ENCODE data around the gene ATP13A2. TPM values are rescaled to one million over a fixed set of nuclear protein-coding genes. Genes with fewer than 3 reads are reported as not detected.

The ATP13A2 gene
- polyA plus RNA-seq, 2 donors, result 26.5 to 30.7 TPM

DNA sequence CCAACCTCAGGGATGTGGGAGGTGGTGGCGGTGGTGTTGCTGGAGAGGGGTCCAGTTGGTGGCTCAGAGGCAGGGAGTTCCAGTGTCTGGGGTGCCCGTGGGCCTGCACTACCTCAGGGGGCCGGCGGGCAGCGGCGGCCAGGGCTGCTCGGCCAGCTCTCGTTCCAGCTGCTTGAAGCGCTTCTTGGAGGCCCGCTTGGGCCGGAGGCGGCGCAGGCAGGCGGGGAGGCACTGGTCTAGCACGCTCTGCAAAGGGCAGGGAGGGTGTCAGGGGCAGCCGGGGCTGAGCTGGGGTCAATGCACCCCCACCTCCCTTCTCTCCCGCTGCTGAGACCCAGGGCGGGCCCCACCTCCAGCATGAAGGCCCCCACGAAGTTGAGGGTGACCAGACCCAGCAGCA, 25.6 kb downstream of the ATP13A2 start:
- Histone ChIP-seq H3K36me3 (ENCODE audit: control insufficient read depth in 2 of 2, insufficient read depth in 2 of 2, low read length in 1 of 2) (peaks cover 10 to 39% of the 10 kb centered on the region in 2 donors), H3K4me3 (ENCODE audit: low read depth in 1 of 2, low read length in 2 of 2) (no peak overlapping the region), H3K9me3 (ENCODE audit: control insufficient read depth in 2 of 2, insufficient read depth in 1 of 2, low read depth in 1 of 2, low read length in 1 of 2) (no peaks in the 10 kb centered on the region), H3K27ac (ENCODE audit: low read depth in 2 of 2, low read length in 1 of 2) (no peak overlapping the region), H3K27me3 (ENCODE audit: control insufficient read depth in 1 of 2, insufficient read depth in 2 of 2, low read length in 2 of 2) (no peaks in the 10 kb centered on the region), H3K4me1 (ENCODE audit: control insufficient read depth in 2 of 2, insufficient read depth in 2 of 2, low read length in 1 of 2) (peaks cover 2 to 6% of the 10 kb centered on the region in 2 donors)
- 89 to 95% methylated on average over 19 of the region's 19 CpGs for WGBS, 2 donors

DNA sequence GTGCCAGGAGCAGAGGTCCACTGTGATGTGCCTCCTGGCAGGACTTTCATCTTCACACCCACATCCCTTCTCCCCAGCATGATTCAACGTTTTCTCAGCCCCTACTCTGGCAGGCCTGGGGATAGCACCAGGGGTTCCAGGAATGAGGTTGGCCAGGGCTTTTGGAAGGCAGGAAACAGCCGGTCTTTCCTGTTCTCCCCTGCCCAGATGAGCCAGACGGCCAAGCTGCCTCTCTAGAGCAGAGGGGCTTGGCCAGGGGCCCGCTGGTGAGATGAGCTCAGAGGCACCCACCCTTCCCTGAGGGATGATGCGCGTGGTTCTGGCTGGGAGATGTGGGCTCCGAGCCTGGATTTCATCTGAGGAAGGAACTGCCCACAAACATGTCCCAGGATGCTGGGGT, 27.0 kb downstream of the ATP13A2 start:
- Histone ChIP-seq H3K9me3 (ENCODE audit: control insufficient read depth in 2 of 2, insufficient read depth in 1 of 2, low read depth in 1 of 2, low read length in 1 of 2) (no peaks in the 10 kb centered on the region), H3K27me3 (ENCODE audit: control insufficient read depth in 1 of 2, insufficient read depth in 2 of 2, low read length in 2 of 2) (no peaks in the 10 kb centered on the region), H3K27ac (ENCODE audit: low read depth in 2 of 2, low read length in 1 of 2) (no peak overlapping the region), H3K4me1 (ENCODE audit: control insufficient read depth in 2 of 2, insufficient read depth in 2 of 2, low read length in 1 of 2) (peaks cover 4 to 6% of the 10 kb centered on the region in 2 donors), H3K4me3 (ENCODE audit: low read depth in 1 of 2, low read length in 2 of 2) (no peak overlapping the region), H3K36me3 (ENCODE audit: control insufficient read depth in 2 of 2, insufficient read depth in 2 of 2, low read length in 1 of 2) (peaks cover 7 to 31% of the 10 kb centered on the region in 2 donors)
- 26 to 27% methylated on average over 7 of the region's 7 CpGs for WGBS, 2 donors

DNA sequence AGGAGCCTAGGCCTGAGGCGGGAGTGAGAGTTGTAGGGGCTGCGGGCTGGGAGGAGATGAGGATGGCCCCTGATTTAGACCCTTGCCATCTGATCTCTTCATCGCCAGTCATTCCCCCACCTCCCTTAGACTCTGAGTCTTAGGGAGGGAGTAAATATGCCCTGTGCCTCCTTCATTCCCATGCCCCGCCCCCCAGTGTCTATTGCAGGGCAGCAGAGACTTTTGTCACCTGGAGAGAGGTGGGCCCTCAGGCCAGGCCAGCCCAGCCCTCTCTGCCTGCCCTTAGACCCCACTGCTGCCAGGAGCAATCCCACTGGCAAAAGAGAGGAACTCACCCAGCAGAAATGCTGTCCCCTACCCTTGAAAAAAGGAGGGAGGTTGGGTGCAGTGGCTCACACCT, 28.1 kb downstream of the ATP13A2 start:
- Histone ChIP-seq H3K9me3 (ENCODE audit: control insufficient read depth in 2 of 2, insufficient read depth in 1 of 2, low read depth in 1 of 2, low read length in 1 of 2) (no peaks in the 10 kb centered on the region), H3K4me1 (ENCODE audit: control insufficient read depth in 2 of 2, insufficient read depth in 2 of 2, low read length in 1 of 2) (peaks cover 4 to 10% of the 10 kb centered on the region in 2 donors), H3K27ac (ENCODE audit: low read depth in 2 of 2, low read length in 1 of 2) (no peak overlapping the region), H3K4me3 (ENCODE audit: low read depth in 1 of 2, low read length in 2 of 2) (no peak overlapping the region), H3K27me3 (ENCODE audit: control insufficient read depth in 1 of 2, insufficient read depth in 2 of 2, low read length in 2 of 2) (no peaks in the 10 kb centered on the region), H3K36me3 (ENCODE audit: control insufficient read depth in 2 of 2, insufficient read depth in 2 of 2, low read length in 1 of 2) (peaks cover 4 to 27% of the 10 kb centered on the region in 2 donors)
- 95% methylated on average over 4 of the region's 4 CpGs for WGBS, 2 donors

DNA sequence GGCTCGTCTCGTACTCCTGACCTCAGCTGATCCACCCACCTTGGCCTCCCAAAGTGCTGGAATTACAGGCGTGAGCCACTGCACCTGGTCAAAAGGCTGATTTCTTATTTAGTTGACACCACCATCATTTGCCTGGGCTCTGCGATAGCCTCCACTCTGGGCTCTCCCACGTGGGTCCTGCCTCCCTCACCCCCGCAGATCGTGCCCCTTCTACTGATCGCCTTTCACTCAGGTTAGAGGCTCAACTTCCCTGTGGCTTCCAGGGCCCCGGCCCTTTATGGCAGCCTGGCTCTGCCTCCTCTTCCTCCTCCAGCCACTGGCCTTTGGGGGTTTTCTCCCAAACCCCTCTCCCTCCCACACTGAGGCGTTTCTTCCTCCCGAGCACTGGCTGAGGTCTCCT, 28.8 kb downstream of the ATP13A2 start:
- 82 to 85% methylated on average over 11 of the region's 11 CpGs for WGBS, 2 donors
- H3K9me3 ChIP-seq (ENCODE audit: control insufficient read depth in 2 of 2, insufficient read depth in 1 of 2, low read depth in 1 of 2, low read length in 1 of 2), result no peaks in the 10 kb centered on the region

DNA sequence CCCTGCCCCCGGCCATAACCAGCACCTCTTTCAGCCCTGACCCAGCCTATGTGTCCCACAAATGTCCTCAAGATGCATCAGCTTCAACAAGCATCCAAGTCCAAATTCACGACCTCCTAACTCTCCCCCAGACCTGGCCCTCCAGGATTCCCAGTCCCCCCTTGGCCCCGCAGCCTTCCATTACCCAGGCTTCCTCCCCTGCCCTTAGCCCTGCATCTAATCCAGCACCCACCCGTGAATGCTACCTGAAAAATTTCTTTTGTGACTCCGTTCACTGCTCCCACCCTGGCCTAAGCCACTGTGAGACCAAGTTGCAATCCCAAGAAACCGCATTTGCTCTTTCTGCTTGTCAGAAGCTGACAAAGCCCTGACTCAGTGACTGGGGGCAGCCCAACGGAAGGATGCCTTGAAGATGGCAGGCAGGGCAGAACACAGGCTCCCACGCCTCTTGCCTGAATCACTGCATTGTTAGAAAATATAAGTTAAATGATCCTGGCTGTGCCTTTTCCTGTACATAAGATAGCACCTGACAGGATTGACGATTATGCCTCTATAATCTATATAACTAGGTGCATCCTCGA, 30.4 kb downstream of the ATP13A2 start:
- Histone ChIP-seq H3K27me3 (ENCODE audit: control insufficient read depth in 1 of 2, insufficient read depth in 2 of 2, low read length in 2 of 2) (no peaks in the 10 kb centered on the region), H3K4me1 (ENCODE audit: control insufficient read depth in 2 of 2, insufficient read depth in 2 of 2, low read length in 1 of 2) (peaks cover 4 to 17% of the 10 kb centered on the region in 2 donors), H3K4me3 (ENCODE audit: low read depth in 1 of 2, low read length in 2 of 2) (no peak overlapping the region), H3K27ac (ENCODE audit: low read depth in 2 of 2, low read length in 1 of 2) (no peak overlapping the region), H3K9me3 (ENCODE audit: control insufficient read depth in 2 of 2, insufficient read depth in 1 of 2, low read depth in 1 of 2, low read length in 1 of 2) (no peaks in the 10 kb centered on the region), H3K36me3 (ENCODE audit: control insufficient read depth in 2 of 2, insufficient read depth in 2 of 2, low read length in 1 of 2) (peaks cover 0 to 9% of the 10 kb centered on the region in 2 donors)
- WGBS, 2 donors, result 79 to 83% methylated on average over 10 of the region's 10 CpGs

More for the DNA sequence above, 28.8 kb downstream of the ATP13A2 start:
- Histone ChIP-seq H3K27ac (ENCODE audit: low read depth in 2 of 2, low read length in 1 of 2) (no peak overlapping the region), H3K27me3 (ENCODE audit: control insufficient read depth in 1 of 2, insufficient read depth in 2 of 2, low read length in 2 of 2) (no peaks in the 10 kb centered on the region), H3K4me1 (ENCODE audit: control insufficient read depth in 2 of 2, insufficient read depth in 2 of 2, low read length in 1 of 2) (peaks cover 4 to 17% of the 10 kb centered on the region in 2 donors), H3K36me3 (ENCODE audit: control insufficient read depth in 2 of 2, insufficient read depth in 2 of 2, low read length in 1 of 2) (peaks cover 4 to 24% of the 10 kb centered on the region in 2 donors), H3K4me3 (ENCODE audit: low read depth in 1 of 2, low read length in 2 of 2) (no peak overlapping the region)

DNA sequence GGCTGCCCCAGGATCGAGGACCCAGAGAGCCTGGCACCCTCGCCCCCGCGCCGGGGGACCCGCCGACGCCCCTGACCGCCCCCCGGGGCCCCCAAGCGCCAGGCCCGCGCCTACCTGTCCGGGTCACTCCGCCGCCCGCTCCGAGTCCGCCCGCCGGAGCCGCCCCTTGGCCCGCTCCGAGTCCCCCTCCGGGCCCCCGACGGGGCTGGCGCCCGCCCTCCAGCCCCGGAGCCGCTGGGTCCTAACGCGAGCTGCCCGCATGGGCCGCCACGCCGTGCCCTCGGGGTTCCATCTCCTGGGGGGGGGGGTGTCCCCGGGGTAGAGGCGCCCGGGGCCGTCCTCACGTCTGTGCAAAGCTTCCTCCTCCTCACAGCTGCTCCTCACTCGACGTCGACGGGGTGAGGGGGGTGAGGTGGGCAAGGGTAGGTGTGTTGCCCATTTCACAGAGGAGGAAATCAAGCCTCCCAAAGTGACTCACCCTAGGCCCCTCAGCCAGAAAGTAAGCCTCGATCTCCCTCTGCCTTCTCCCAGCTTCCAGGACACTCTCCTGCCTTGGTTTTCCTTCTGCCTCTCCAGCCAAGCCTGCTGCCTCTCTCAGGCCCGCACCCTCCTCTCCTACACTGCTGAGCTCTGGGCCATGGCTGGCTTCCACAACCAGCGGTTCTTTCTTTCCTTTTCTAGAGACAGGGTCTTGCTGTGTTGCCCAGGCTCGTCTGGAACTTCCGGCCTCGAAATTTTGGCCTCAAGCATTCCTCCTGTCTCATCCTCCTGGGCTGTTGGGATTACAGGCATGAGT, 31.1 kb downstream of the ATP13A2 start, which contains the start of gene MFAP2:
TSS of gene MFAP2 (minus strand) at position 148 of the 796 bp plus-strand sequence. CDS start 2,347 bp downstream, outside the sequence.
- no peaks in the 10 kb centered on the region for H3K9me3 ChIP-seq (ENCODE audit: control insufficient read depth in 2 of 2, insufficient read depth in 1 of 2, low read depth in 1 of 2, low read length in 1 of 2)
- H3K36me3 ChIP-seq (ENCODE audit: control insufficient read depth in 2 of 2, insufficient read depth in 2 of 2, low read length in 1 of 2), result peaks cover 0 to 2% of the 10 kb centered on the region in 2 donors
- H3K4me3 ChIP-seq (ENCODE audit: low read depth in 1 of 2, low read length in 2 of 2), result peak within 1 kb of the TSS; percentile 22 to 40
- no peaks in the 10 kb centered on the region for H3K27me3 ChIP-seq (ENCODE audit: control insufficient read depth in 1 of 2, insufficient read depth in 2 of 2, low read length in 2 of 2)
- 7 to 13% methylated on average over 27 to 53 of the region's 53 CpGs for WGBS, 2 donors
- no peak within 1 kb of the TSS for H3K27ac ChIP-seq (ENCODE audit: low read depth in 2 of 2, low read length in 1 of 2)
- peaks cover 4 to 19% of the 10 kb centered on the region in 2 donors for H3K4me1 ChIP-seq (ENCODE audit: control insufficient read depth in 2 of 2, insufficient read depth in 2 of 2, low read length in 1 of 2)

DNA sequence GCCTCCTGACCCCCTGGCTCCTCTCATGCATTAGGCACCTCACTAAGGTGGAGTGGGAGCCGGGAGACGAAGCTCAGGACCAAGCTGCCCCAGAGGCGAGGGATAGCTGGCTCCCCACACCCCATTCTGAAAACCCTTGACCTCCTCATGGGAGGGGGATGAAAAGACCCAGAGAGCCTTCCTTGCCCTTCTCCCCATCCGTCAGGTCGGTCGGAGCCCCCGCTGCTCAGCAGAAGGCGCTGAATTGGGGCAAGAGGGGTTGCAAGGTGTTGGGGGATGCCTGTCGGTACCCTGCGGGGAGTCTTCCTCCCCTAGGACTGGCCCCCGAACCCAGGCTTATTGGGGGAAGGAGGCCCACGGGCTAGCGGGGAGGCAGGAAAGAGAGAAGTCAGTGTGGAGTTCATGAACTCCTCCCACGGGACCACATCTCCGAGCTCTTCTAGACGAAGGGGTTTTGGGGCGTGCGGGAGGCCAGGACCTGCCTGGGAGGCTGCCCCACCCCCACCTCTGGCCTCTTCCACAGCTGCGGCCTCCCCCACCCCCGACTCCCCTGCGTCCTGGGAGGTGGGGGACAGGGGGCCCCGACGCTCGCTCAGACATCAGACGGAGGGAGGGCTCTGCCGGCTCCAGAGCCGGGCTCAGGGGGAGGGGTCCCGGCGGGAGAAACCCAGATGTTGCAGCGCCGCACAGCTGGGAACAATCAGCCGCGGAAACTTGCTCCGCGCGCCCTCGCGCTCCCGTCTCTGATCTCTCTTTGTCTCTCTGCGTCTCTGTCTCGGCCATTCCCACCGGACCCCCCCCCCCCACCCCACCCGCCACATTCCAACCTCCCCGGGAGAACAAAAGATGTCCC, 32.0 kb downstream of the ATP13A2 start:
- Histone ChIP-seq H3K36me3 (ENCODE audit: control insufficient read depth in 2 of 2, insufficient read depth in 2 of 2, low read length in 1 of 2) (no peaks in the 10 kb centered on the region), H3K27me3 (ENCODE audit: control insufficient read depth in 1 of 2, insufficient read depth in 2 of 2, low read length in 2 of 2) (no peaks in the 10 kb centered on the region), H3K9me3 (ENCODE audit: control insufficient read depth in 2 of 2, insufficient read depth in 1 of 2, low read depth in 1 of 2, low read length in 1 of 2) (no peaks in the 10 kb centered on the region), H3K27ac (ENCODE audit: low read depth in 2 of 2, low read length in 1 of 2) (no peak overlapping the region), H3K4me3 (ENCODE audit: low read depth in 1 of 2, low read length in 2 of 2) (peak overlapping the region; percentile 22 to 40), H3K4me1 (ENCODE audit: control insufficient read depth in 2 of 2, insufficient read depth in 2 of 2, low read length in 1 of 2) (peaks cover 4 to 16% of the 10 kb centered on the region in 2 donors)
- 18 to 19% methylated on average over 44 of the region's 44 CpGs for WGBS, 2 donors

DNA sequence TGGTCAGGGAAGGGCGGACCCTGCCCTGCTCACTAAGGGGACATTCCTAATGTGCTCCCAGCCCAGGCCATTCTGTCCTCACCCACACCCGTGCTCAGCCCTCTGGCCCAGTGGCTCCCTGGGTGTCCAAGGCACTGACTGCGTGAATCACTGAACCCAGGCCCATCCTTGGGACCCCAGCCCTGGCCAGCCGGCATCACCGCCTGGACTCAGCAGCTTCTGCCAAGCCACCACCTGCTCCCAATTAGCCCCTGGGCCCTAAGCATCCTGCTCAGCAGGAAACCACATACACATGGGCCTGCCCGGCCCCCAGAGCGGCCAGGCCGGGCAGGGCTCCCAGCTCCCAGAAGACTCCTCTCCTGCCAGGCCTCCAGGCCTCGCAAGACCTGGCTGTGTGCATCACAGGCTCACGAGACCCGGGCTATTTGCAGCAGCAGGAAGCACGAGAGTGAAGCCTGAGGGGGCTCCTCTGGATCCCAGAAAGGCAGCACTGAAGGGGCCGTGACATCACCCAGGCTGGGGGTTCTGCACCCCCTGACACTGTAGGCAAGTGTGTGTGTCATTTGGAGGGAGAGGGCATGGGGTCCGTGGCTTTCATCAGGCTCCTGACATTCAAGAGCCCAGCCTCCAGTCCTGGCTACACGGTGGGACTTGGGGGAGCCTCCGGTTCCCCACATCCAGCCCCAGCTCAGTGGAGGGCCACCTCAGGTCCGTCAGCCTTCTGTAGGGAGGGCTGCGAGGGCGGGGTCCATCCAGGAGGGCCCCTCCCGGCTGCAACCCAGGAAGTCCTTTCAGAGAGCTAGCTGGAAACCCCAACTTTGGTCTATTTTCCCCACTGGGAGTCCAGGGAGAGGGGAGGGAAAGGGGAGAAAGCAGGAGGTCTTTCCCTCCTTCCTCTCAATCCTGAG, 32.9 kb downstream of the ATP13A2 start:
- no peaks in the 10 kb centered on the region for H3K9me3 ChIP-seq (ENCODE audit: control insufficient read depth in 2 of 2, insufficient read depth in 1 of 2, low read depth in 1 of 2, low read length in 1 of 2)
- H3K36me3 ChIP-seq (ENCODE audit: control insufficient read depth in 2 of 2, insufficient read depth in 2 of 2, low read length in 1 of 2), result no peaks in the 10 kb centered on the region
- H3K27me3 ChIP-seq (ENCODE audit: control insufficient read depth in 1 of 2, insufficient read depth in 2 of 2, low read length in 2 of 2), result no peaks in the 10 kb centered on the region
- no peak overlapping the region for H3K27ac ChIP-seq (ENCODE audit: low read depth in 2 of 2, low read length in 1 of 2)
- 46 to 61% methylated on average over 20 of the region's 20 CpGs for WGBS, 2 donors
- H3K4me3 ChIP-seq (ENCODE audit: low read depth in 1 of 2, low read length in 2 of 2), result no peak overlapping the region
- peaks cover 2 to 14% of the 10 kb centered on the region in 2 donors for H3K4me1 ChIP-seq (ENCODE audit: control insufficient read depth in 2 of 2, insufficient read depth in 2 of 2, low read length in 1 of 2)

Data from esophagus (tissue), 2 donors.